HL-60 (cell line): ENCODE data around the gene VPS13C.

Experiments used
- CTCF ChIP-seq: IDR thresholded peaks from one replicate; pipeline ENCODE4 v1.5.1; 2011; ENCODE audit warnings: low read length, control low read depth, inconsistent platforms; ENCODE audit not compliant: insufficient read depth
- POLR2AphosphoS5 ChIP-seq: IDR thresholded peaks from 2 replicates; pipeline ENCODE4 v1.6.1; 2012; ENCODE audit warnings: low read depth
- REST ChIP-seq: IDR thresholded peaks from 2 replicates; pipeline ENCODE4 v1.6.1; 2012; ENCODE audit warnings: low read depth; ENCODE audit not compliant: insufficient replicate concordance
- SPI1 ChIP-seq: IDR thresholded peaks from 2 replicates; pipeline ENCODE4 v1.6.1; 2012; ENCODE audit warnings: low read depth, mild to moderate bottlenecking, borderline replicate concordance

GRCh38 chr15:61987824-61988223, 72.4 kb downstream of the VPS13C start:
- no peak for TF ChIP-seq CTCF
- TF ChIP-seq POLR2AphosphoS5: no peak
- no peak for TF ChIP-seq REST
- TF ChIP-seq SPI1: no peak
